AG09319 (cell line): ENCODE results near the gene ADRA2A.

Experiments
- DNase-seq: peaks from one replicate; pipeline ENCODE4 v3.0.0-alpha.2; 2010; ENCODE audit warnings: low read depth; ENCODE audit errors: extremely low read depth
- TF ChIP-seq, protein P1 (sequence below): IDR thresholded peaks from 2 replicates; pipeline ENCODE4 v1.5.1; 2011; ENCODE audit warnings: low read depth, mild to moderate bottlenecking, inconsistent platforms, low read length, moderate library complexity

Gene ADRA2A

DNA sequence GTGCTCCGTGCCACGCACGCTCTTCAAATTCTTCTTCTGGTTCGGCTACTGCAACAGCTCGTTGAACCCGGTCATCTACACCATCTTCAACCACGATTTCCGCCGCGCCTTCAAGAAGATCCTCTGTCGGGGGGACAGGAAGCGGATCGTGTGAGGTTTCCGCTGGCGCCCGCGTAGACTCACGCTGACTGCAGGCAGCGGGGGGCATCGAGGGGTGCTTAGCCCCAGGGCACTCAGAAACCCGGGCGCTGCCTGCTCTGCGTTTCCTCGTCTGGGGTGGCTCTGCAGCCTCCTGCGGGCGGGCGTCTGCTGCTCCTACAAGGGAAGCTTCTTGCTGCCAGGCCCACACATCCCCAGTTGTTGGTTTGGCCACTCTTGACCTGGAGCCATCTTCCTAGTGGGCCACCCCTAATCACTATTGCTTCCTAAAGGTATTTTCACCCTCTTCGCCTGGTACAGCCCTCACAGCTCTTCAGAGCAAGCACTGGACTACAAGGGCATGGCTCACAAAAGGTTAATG, 2.5 kb downstream of the ADRA2A start:
- DNase-seq: no peak
- TF ChIP-seq, protein P1, sequence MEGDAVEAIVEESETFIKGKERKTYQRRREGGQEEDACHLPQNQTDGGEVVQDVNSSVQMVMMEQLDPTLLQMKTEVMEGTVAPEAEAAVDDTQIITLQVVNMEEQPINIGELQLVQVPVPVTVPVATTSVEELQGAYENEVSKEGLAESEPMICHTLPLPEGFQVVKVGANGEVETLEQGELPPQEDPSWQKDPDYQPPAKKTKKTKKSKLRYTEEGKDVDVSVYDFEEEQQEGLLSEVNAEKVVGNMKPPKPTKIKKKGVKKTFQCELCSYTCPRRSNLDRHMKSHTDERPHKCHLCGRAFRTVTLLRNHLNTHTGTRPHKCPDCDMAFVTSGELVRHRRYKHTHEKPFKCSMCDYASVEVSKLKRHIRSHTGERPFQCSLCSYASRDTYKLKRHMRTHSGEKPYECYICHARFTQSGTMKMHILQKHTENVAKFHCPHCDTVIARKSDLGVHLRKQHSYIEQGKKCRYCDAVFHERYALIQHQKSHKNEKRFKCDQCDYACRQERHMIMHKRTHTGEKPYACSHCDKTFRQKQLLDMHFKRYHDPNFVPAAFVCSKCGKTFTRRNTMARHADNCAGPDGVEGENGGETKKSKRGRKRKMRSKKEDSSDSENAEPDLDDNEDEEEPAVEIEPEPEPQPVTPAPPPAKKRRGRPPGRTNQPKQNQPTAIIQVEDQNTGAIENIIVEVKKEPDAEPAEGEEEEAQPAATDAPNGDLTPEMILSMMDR: no peak

DNA sequence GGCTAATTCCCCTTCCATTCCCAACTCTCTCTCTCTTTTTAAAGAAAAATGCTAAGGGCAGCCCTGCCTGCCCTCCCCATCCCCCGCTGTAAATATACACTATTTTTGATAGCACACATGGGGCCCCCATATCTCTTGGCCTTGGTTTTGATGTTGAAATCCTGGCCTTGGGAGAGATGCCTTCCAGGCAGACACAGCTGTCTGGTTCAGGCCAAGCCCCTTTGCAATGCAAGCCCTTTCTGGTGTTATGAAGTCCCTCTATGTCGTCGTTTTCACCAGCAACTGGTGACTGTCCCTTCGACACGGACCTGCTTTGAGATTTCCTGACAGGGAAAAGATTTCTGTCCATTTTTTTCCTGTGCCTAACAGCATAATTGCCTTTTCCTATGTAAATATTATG, 3.0 kb downstream of the ADRA2A start:
- TF ChIP-seq, protein P1: no peak
- DNase-seq: no peak

DNA sequence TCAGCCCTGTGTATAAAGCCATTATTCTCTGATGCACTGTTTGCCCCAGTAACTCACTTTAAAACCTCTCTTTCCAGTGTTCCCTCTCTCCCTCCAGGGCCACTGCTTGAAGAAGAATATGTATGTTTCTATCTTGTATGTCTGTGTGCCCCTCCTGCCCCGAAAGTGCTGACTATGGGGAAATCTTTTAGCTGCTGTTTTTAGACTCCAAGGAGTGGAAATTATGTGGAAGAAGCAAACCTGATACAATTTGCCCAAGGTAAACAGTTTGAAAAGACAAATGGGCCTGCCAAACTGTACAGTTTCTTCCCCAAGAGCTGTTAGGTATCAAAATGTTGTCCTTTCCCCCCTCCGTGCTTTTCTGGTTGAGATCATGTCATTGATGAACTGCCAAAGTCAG, 3.4 kb downstream of the ADRA2A start:
- no peak for DNase-seq
- TF ChIP-seq, protein P1: no peak

DNA sequence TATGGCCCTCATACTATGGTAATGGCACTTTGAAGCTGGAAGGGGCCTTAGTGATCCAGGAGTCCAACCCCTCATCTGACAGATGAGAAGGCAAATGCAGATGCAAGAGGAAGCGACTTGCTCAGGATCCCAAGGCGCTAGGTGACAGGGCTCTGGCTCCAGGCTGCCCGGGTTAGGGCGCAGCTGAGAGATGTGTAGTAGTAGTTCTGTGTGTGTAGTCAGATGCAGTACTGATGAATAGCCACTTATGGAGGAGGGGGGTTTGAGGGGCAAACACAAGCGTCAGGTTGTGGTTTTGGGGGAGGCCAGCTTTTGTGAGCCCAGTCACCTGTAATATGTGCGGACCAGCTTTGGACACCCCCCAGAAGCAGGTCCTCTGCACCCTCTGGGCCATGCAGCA, 4.8 kb downstream of the ADRA2A start:
- no peak for DNase-seq
- TF ChIP-seq, protein P1: no peak

DNA sequence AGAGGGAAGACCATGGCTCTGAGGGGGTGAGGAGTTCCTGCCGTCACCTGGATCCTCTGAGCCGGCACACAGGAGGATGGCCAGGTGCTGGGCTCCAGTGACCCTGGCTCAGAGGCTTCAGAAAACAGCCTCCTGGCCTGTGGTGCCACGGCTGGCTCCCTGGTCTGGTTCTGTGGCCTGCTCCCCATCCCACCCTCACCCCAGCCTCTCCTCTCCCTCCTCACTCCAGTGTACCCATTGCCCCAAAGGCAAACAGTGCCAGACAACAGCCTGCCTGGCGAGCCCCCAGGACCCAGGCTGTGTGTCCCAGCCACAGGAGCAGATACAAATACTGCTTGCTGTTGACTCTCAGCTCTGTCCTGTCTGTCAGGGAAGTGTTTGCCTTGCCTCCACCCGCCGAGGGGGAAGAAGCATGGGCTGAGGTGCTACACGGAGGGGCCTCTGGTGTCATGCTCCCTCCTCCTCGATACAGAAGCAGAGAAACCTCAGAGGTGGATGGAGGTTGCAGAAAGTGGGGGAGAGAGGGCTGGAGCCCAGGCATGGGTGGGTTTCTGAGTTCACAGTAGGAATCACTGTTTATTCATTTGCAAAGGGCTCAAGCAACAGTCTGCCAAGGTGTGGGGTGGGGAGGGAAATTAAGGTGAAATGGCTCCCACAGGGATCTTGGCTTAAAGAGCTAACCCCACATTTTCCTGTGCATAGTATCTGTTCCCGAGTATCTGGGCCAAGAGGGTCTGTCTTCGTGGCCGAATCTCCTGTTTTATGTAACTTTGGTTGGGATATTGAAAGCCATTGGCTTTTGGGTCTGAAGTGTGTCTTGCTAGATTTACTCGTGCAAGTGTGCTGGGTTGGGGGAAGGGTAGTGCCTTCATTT, 5.5 kb downstream of the ADRA2A start:
- TF ChIP-seq, protein P1: no peak
- no peak for DNase-seq

DNA sequence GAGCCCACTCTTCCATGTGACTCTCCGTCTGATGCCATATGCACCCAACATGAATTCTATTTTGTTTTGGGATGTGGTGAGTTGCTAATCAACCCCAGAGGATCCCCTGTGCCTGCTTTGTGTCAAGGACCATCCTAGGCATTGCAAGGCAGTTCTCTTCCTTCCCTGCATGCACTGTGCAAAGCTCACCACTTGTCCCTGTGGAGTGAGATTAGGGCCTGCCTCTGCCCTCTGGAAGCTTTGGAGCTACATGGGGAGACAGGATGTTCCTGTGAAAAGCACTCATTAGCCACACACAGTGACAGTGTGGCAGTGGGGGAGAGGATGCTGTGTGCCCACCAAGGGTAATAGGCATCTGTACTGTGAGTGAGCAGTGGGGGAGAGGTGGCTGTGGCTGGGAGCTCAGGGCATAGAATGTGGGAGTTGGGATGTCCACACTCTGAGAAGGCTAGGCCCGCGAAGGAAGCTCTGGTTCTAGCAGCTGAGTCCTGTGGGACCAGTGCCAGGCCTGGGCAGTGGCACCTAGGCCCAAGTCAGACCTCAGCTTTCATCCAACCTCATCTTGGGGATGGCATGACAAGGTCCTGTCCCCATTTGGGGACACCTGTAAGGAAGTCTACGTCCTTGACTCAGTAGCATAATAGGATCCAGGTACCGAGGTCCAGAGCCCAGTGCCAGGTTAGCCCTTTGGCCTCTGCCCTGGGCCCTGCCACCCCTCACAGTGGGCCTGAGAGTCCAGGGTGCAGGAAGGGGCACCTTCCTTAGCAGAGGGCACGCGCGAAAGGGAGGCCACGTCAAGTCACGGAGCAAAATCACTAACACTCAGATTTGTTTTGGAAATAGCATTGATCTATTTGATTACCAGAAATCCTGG, 6.6 kb downstream of the ADRA2A start:
- no peak for DNase-seq

More for the DNA sequence above, 6.6 kb downstream of the ADRA2A start:
- TF ChIP-seq, protein P1: no peak
